ENCODE measurements around the gene TMEM59L. TPM values are rescaled to one million over a fixed set of nuclear protein-coding genes. Genes with fewer than 3 reads are reported as not detected.

Gene TMEM59L
- total and polyA plus RNA-seq, 2 of the 13 experiments (the other 11 are each of a cell fraction or from before 2014, with no cell fraction given), result 0.97 to 5.5 TPM

- TF ChIP-seq, protein P1, sequence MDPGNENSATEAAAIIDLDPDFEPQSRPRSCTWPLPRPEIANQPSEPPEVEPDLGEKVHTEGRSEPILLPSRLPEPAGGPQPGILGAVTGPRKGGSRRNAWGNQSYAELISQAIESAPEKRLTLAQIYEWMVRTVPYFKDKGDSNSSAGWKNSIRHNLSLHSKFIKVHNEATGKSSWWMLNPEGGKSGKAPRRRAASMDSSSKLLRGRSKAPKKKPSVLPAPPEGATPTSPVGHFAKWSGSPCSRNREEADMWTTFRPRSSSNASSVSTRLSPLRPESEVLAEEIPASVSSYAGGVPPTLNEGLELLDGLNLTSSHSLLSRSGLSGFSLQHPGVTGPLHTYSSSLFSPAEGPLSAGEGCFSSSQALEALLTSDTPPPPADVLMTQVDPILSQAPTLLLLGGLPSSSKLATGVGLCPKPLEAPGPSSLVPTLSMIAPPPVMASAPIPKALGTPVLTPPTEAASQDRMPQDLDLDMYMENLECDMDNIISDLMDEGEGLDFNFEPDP (CRISPR knock-in tag; conservative IDR thresholded peaks at IDR 0.05), result no peak
- TF ChIP-seq BORCS8-MEF2B (CRISPR knock-in tag; IDR thresholded peaks at IDR 0.05), result 0 out of 2 replicates have a peak, but pooled peaks have one; percentile 46
- TF ChIP-seq FOSL1 (CRISPR knock-in tag; IDR thresholded peaks at IDR 0.05; ENCODE audit: borderline replicate concordance), result no peak; the same call in 1 of the 2 replicates
- TF ChIP-seq ZNF547 (CRISPR knock-in tag; IDR thresholded peaks at IDR 0.05), result no peak; the same call in 1 of the 2 replicates
- TF ChIP-seq, protein P2, sequence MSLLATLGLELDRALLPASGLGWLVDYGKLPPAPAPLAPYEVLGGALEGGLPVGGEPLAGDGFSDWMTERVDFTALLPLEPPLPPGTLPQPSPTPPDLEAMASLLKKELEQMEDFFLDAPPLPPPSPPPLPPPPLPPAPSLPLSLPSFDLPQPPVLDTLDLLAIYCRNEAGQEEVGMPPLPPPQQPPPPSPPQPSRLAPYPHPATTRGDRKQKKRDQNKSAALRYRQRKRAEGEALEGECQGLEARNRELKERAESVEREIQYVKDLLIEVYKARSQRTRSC (CRISPR knock-in tag; IDR thresholded peaks at IDR 0.05; ENCODE audit: low read depth), result no peak
- TF ChIP-seq NFYC (CRISPR knock-in tag; IDR thresholded peaks at IDR 0.05), result no peak
- TF ChIP-seq SRSF4 (IDR thresholded peaks at IDR 0.05; ENCODE audit: low read depth, low read length, poor library complexity, severe bottlenecking), result no peak
- TF ChIP-seq ZSCAN9 (CRISPR knock-in tag; IDR thresholded peaks at IDR 0.05; ENCODE audit: borderline replicate concordance), result no peak; the same call in 1 of the 2 replicates
- peak; percentile 18; the same call in 1 of the 2 replicates for TF ChIP-seq KDM4B (CRISPR knock-in tag; IDR thresholded peaks at IDR 0.05)
- peak; percentile 47; the same call in 1 of the 2 replicates for TF ChIP-seq ZNF614 (CRISPR knock-in tag; IDR thresholded peaks at IDR 0.05; ENCODE audit: borderline replicate concordance)
- TF ChIP-seq, protein P3, sequence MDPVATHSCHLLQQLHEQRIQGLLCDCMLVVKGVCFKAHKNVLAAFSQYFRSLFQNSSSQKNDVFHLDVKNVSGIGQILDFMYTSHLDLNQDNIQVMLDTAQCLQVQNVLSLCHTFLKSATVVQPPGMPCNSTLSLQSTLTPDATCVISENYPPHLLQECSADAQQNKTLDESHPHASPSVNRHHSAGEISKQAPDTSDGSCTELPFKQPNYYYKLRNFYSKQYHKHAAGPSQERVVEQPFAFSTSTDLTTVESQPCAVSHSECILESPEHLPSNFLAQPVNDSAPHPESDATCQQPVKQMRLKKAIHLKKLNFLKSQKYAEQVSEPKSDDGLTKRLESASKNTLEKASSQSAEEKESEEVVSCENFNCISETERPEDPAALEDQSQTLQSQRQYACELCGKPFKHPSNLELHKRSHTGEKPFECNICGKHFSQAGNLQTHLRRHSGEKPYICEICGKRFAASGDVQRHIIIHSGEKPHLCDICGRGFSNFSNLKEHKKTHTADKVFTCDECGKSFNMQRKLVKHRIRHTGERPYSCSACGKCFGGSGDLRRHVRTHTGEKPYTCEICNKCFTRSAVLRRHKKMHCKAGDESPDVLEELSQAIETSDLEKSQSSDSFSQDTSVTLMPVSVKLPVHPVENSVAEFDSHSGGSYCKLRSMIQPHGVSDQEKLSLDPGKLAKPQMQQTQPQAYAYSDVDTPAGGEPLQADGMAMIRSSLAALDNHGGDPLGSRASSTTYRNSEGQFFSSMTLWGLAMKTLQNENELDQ (CRISPR knock-in tag; IDR thresholded peaks at IDR 0.05; ENCODE audit: borderline replicate concordance), result no peak
- TF ChIP-seq HCFC1 (IDR thresholded peaks at IDR 0.05; ENCODE audit: low read depth, low read length), result no peak
- TF ChIP-seq, protein P4, sequence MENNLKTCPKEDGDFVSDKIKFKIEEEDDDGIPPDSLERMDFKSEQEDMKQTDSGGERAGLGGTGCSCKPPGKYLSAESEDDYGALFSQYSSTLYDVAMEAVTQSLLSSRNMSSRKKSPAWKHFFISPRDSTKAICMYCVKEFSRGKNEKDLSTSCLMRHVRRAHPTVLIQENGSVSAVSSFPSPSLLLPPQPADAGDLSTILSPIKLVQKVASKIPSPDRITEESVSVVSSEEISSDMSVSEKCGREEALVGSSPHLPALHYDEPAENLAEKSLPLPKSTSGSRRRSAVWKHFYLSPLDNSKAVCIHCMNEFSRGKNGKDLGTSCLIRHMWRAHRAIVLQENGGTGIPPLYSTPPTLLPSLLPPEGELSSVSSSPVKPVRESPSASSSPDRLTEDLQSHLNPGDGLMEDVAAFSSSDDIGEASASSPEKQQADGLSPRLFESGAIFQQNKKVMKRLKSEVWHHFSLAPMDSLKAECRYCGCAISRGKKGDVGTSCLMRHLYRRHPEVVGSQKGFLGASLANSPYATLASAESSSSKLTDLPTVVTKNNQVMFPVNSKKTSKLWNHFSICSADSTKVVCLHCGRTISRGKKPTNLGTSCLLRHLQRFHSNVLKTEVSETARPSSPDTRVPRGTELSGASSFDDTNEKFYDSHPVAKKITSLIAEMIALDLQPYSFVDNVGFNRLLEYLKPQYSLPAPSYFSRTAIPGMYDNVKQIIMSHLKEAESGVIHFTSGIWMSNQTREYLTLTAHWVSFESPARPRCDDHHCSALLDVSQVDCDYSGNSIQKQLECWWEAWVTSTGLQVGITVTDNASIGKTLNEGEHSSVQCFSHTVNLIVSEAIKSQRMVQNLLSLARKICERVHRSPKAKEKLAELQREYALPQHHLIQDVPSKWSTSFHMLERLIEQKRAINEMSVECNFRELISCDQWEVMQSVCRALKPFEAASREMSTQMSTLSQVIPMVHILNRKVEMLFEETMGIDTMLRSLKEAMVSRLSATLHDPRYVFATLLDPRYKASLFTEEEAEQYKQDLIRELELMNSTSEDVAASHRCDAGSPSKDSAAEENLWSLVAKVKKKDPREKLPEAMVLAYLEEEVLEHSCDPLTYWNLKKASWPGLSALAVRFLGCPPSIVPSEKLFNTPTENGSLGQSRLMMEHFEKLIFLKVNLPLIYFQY (CRISPR knock-in tag; IDR thresholded peaks at IDR 0.05; ENCODE audit: borderline replicate concordance), result no peak
- TF ChIP-seq ZNF207 (IDR thresholded peaks at IDR 0.05; ENCODE audit: borderline replicate concordance), result no peak
- TF ChIP-seq MBD4 (IDR thresholded peaks at IDR 0.05; ENCODE audit: borderline replicate concordance, low read length), result no peak
- TF ChIP-seq ZC3H13 (CRISPR knock-in tag; IDR thresholded peaks at IDR 0.05), result no peak; the same call in 1 of the 2 replicates
- no peak for TF ChIP-seq ZBTB1 (CRISPR knock-in tag; IDR thresholded peaks at IDR 0.05; ENCODE audit: borderline replicate concordance)
- TF ChIP-seq, protein P5, sequence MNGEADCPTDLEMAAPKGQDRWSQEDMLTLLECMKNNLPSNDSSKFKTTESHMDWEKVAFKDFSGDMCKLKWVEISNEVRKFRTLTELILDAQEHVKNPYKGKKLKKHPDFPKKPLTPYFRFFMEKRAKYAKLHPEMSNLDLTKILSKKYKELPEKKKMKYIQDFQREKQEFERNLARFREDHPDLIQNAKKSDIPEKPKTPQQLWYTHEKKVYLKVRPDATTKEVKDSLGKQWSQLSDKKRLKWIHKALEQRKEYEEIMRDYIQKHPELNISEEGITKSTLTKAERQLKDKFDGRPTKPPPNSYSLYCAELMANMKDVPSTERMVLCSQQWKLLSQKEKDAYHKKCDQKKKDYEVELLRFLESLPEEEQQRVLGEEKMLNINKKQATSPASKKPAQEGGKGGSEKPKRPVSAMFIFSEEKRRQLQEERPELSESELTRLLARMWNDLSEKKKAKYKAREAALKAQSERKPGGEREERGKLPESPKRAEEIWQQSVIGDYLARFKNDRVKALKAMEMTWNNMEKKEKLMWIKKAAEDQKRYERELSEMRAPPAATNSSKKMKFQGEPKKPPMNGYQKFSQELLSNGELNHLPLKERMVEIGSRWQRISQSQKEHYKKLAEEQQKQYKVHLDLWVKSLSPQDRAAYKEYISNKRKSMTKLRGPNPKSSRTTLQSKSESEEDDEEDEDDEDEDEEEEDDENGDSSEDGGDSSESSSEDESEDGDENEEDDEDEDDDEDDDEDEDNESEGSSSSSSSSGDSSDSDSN (CRISPR knock-in tag; IDR thresholded peaks at IDR 0.05), result peak; percentile 80; the same call in 1 of the 2 replicates
Measured at GRCh38 chr19:18610556-18611326, 1.9 kb upstream of the TMEM59L start (continued).
